Ovary (tissue), 9 donors: ENCODE results near the gene TRIM44. TPM values are rescaled to one million over a fixed set of nuclear protein-coding genes. Genes with fewer than 3 reads are reported as not detected.

ENCODE experiments used
- DNase-seq, 5 donors: peaks; one replicate each; pipeline ENCODE4 v3.0.0-alpha.2; 2019 to 2020
- H3K27ac ChIP-seq, 2 donors: fragments of 200-600 bp; one replicate each; pipeline versions ENCODE4 v1.5.1 to v1.8.0; 2019 to 2022
- H3K27me3 ChIP-seq: fragments of 200-600 bp; one replicate; pipeline ENCODE4 v1.8.0; 2022
- H3K36me3 ChIP-seq: fragments of 200-600 bp; sonication (generic); one replicate; pipeline ENCODE4 v1.5.1; 2019
- H3K4me1 ChIP-seq: one replicate; pipeline ENCODE4 v1.8.1; 2013; ENCODE audit warnings: mild to moderate bottlenecking, moderate library complexity; ENCODE audit not compliant: insufficient read depth
- H3K4me3 ChIP-seq: fragments of 200-600 bp; sonication (generic); one replicate; pipeline ENCODE4 v1.5.1; 2017
- H3K9me3 ChIP-seq, 2 donors: fragments of 200-600 bp in 1 of 2; sonication (generic) in 1 of 2; one replicate each; pipeline versions ENCODE4 v1.5.1 to v1.8.1; 2013 to 2019; ENCODE audit warnings: mild to moderate bottlenecking in 1 of 2, moderate library complexity in 1 of 2
- CTCF ChIP-seq, 3 donors: fragments of 450-650 bp in 2 of 3; fragments of 200-600 bp in 1 of 3; IDR thresholded peaks; one replicate each; pipeline versions ENCODE4 v1.5.1 to v1.8.0; 2016 to 2022; ENCODE audit warnings: antibody characterized with exemption in 3 of 3, mild to moderate bottlenecking in 1 of 3
- EP300 ChIP-seq: sonication (generic); formaldehyde crosslinking; IDR thresholded peaks from one replicate; pipeline ENCODE4 v1.6.1; 2017; ENCODE audit warnings: antibody characterized with exemption
- POLR2A ChIP-seq: fragments of 450-650 bp; IDR thresholded peaks from one replicate; pipeline ENCODE4 v1.6.1; 2017; ENCODE audit warnings: antibody characterized with exemption, mild to moderate bottlenecking, moderate library complexity
- WGBS, 3 donors: extraction: QIAGEN DNeasy Blood & Tissue Kit in 1 of 3; methylation state at CpG; one replicate each; pipeline versions ENCODE4 v1.1.5 to v1.1.7; 2013 to 2017; 5-methylcytosine and 5-hydroxymethylcytosine counted together
- intact Hi-C, 4 donors: fragments of 100-400 bp; cut with DNase I; formaldehyde crosslinking; loops; one replicate each; pipeline versions ENCODE4 v1.11.0 to v1.15.1; 2022 to 2023
- polyA plus RNA-seq, 2 donors: library from polyadenylated mRNA; stranded (reverse); fragments of 200-250 nt in 1 of 2; fragments of 350-450 nt in 1 of 2; fragmentation: Illumina TruSeq in 1 of 2; extraction: RNeasy Lipid Tissue Mini Kit (QIAGEN cat#74804) in 1 of 2; gene quantifications; one replicate each; pipeline ENCODE4 v1.2.3, GENCODE V29; 2013 to 2014
- total RNA-seq, 7 donors: library from RNA; depleted of rRNA in 2 of 7; stranded (reverse); fragments of >200 nt in 2 of 7; fragmentation: NEBNext Ultra II Directional in 3 of 7; extraction: Animal tissue kit (Norgen Biotek cat#: 25700) in 3 of 7; gene quantifications; one replicate each; pipeline versions ENCODE4 v1.1.0 to v1.2.4, GENCODE V29; 2016 to 2023
- donor health status: DM: no; HTN: no; CAD: no; lungs with moderate emphysema.
- donor health status: DM: no; HTN: no; CAD: no.
- donor health status: Bipolar disorder and iron deficiency.
- donor health status: DM: yes; HTN: yes; CAD: no.
- donor health status: DM: no; HTN: no; CAD: no.
- donor health status: DM: yes; HTN: yes; CAD: no.

The TRIM44 gene
- total and polyA plus RNA-seq, 9 donors, result 9.9 to 54.6 (median 45.7) TPM

GRCh38 chr11:35623621-35624168 is 38.9 kb upstream of the TRIM44 start:
- Histone ChIP-seq H3K27ac (no peak overlapping the region), H3K9me3 (no peaks in the 10 kb centered on the region), H3K27me3 (no peaks in the 10 kb centered on the region), H3K4me1 (peaks cover 4% of the 10 kb centered on the region), H3K36me3 (no peaks in the 10 kb centered on the region), H3K4me3 (no peak overlapping the region)
- 82 to 87% (median 84%) methylated on average over 8 of the region's 8 CpGs for WGBS, 3 donors
- intact Hi-C loops, result no loop called here
- TF ChIP-seq POLR2A, result no peak
- TF ChIP-seq EP300, result no peak
- no peak for TF ChIP-seq CTCF (IDR thresholded peaks at IDR 0.05)
- DNase-seq, result no peak

DNA sequence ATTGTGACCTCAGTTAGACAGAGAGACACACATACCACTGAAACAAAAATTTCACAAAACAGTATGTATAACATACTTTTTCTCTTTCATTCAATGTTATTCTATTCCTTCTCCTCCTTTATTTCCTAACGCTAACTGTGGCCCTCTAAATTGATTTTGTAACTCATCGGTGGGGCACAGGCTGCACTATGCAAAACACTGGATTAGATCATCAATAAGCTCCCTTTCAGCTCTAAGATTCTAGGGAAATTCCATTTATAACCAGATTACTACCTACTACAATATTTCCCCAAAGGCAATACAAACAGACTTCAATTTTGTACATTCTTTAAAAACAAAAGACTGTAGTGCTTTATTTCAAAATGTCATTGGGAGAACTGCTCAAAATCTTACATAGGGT is 38.3 kb upstream of the TRIM44 start:
- Histone ChIP-seq H3K4me1 (peaks cover 2% of the 10 kb centered on the region), H3K36me3 (no peaks in the 10 kb centered on the region), H3K4me3 (no peak overlapping the region), H3K27me3 (no peaks in the 10 kb centered on the region), H3K9me3 (no peaks in the 10 kb centered on the region), H3K27ac (no peak overlapping the region)
- DNase-seq, result no peak
- TF ChIP-seq CTCF (IDR thresholded peaks at IDR 0.05) (no peak), POLR2A (no peak), EP300 (no peak)
- 87 to 93% (median 92%) methylated on average over 2 of the region's 2 CpGs for WGBS, 3 donors
- intact Hi-C loops, result no loop called here

- Histone ChIP-seq H3K27ac (no peak overlapping the region), H3K4me1 (no peaks in the 10 kb centered on the region), H3K36me3 (no peaks in the 10 kb centered on the region), H3K27me3 (no peaks in the 10 kb centered on the region), H3K4me3 (no peak overlapping the region), H3K9me3 (no peaks in the 10 kb centered on the region)
- no peak for DNase-seq
- intact Hi-C loops, result no loop called here
- no peak for TF ChIP-seq POLR2A
- TF ChIP-seq EP300, result no peak
- no peak for TF ChIP-seq CTCF (IDR thresholded peaks at IDR 0.05)
These were observed 37.8 kb upstream of the TRIM44 start for GRCh38 chr11:35624781-35625180.

DNA sequence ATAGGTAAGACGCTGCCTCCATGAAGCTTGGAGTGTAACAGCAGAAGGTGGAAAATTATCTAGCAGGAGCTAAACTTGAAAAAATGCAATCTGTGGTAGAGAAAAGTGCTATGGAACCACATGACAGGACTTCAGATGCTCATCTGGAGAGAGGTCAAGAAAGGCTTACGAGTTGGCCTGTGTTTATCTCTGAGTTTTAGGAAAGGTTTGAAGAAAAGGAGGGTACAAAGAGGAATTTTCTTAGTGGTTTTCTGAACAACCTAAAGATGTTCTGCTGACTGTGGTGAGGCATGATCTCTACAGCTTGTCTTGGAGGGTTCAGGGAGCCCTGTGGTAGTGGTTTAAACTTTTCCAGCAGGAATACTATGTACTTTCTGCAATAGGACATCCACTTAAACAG is 36.1 kb upstream of the TRIM44 start:
- no peak for DNase-seq
- Histone ChIP-seq H3K27ac (no peak overlapping the region), H3K4me3 (no peak overlapping the region), H3K4me1 (no peaks in the 10 kb centered on the region), H3K36me3 (no peaks in the 10 kb centered on the region), H3K9me3 (no peaks in the 10 kb centered on the region), H3K27me3 (no peaks in the 10 kb centered on the region)
- 88 to 94% (median 92%) methylated on average over 2 of the region's 2 CpGs for WGBS, 3 donors
- TF ChIP-seq CTCF (IDR thresholded peaks at IDR 0.05) (no peak), POLR2A (no peak), EP300 (no peak)
- intact Hi-C loops, result no loop called here

GRCh38 chr11:35629511-35629910 is 33.1 kb upstream of the TRIM44 start:
- DNase-seq, result no peak
- H3K4me3 ChIP-seq, result no peak overlapping the region
- no peaks in the 10 kb centered on the region for H3K9me3 ChIP-seq
- 80 to 88% (median 87%) methylated on average over 4 of the region's 4 CpGs for WGBS, 3 donors
- H3K27ac ChIP-seq, result no peak overlapping the region
- no peaks in the 10 kb centered on the region for H3K4me1 ChIP-seq
- no peaks in the 10 kb centered on the region for H3K36me3 ChIP-seq
- TF ChIP-seq CTCF (IDR thresholded peaks at IDR 0.05) (no peak), EP300 (no peak), POLR2A (no peak)
- intact Hi-C loops, result no loop called here
- no peaks in the 10 kb centered on the region for H3K27me3 ChIP-seq
